Uterus (tissue), 2 donors: ENCODE data around the gene SETD1A.

Experiments
- CTCF ChIP-seq, 4 experiments: fragments of 200-600 bp in 2 of 4; fragments of 450-650 bp in 2 of 4; sonication (generic) in 2 of 4; IDR thresholded peaks; one replicate each; pipeline ENCODE4 v1.5.1; 2016 to 2019; ENCODE audit warnings: antibody characterized with exemption in 4 of 4, mild to moderate bottlenecking in 2 of 4, moderate library complexity in 1 of 4
- POLR2A ChIP-seq, 2 donors: fragments of 450-650 bp; IDR thresholded peaks; one replicate each; pipeline ENCODE4 v1.6.1; 2016; ENCODE audit warnings: antibody characterized with exemption in 2 of 2, mild to moderate bottlenecking in 1 of 2, moderate library complexity in 1 of 2

GRCh38 chr16:30961384-30961783 is 3.8 kb downstream of the SETD1A start:
- TF ChIP-seq CTCF (IDR thresholded peaks at IDR 0.05) (no peak), POLR2A (IDR thresholded peaks at IDR 0.05) (no peak)
